ENCODE data around the gene DENND1B. TPM values are rescaled to one million over a fixed set of nuclear protein-coding genes. Genes with fewer than 3 reads are reported as not detected.

The DENND1B gene
- total and polyA plus RNA-seq, 12 donors, result 1.7 to 14.3 (median 6.5) TPM

DNA sequence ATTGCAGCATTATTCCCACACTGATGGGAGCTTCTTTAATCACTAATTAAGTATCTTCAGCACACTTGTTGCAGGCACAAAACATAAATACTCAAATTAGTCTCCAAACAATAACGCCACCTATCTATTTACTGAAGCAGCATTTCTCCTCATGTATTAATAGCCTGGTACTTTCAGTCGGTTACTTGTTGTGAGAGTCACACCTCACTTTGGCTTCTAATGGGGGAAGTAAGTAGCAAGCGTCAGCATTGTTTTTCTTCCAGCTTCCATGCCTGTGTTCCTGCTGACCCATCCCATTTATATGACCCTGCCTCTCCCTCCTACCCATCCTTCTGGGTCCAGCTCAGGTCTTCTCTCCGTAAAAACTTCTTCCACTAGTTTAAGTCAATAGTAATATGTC is 31.9 kb upstream of the DENND1B start:
- DNase-seq, result no peak
- WGBS, 4 donors, result 47 to 59% (median 51%) methylated on average over 4 of the region's 4 CpGs
- intact Hi-C loops (cut with DNase I), result no loop called here
- Histone ChIP-seq H3K27ac (no peak overlapping the region), H3K36me3 (replicated peaks in 1 of 2) (no peaks in the 10 kb centered on the region), H3K4me3 (no peak overlapping the region), H3K4me1 (replicated peaks in 1 of 2) (no peaks in the 10 kb centered on the region), H3K27me3 (no peaks in the 10 kb centered on the region), H3K9me3 (replicated peaks in 1 of 3) (no peaks in the 10 kb centered on the region)
- TF ChIP-seq, protein P1, sequence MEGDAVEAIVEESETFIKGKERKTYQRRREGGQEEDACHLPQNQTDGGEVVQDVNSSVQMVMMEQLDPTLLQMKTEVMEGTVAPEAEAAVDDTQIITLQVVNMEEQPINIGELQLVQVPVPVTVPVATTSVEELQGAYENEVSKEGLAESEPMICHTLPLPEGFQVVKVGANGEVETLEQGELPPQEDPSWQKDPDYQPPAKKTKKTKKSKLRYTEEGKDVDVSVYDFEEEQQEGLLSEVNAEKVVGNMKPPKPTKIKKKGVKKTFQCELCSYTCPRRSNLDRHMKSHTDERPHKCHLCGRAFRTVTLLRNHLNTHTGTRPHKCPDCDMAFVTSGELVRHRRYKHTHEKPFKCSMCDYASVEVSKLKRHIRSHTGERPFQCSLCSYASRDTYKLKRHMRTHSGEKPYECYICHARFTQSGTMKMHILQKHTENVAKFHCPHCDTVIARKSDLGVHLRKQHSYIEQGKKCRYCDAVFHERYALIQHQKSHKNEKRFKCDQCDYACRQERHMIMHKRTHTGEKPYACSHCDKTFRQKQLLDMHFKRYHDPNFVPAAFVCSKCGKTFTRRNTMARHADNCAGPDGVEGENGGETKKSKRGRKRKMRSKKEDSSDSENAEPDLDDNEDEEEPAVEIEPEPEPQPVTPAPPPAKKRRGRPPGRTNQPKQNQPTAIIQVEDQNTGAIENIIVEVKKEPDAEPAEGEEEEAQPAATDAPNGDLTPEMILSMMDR (IDR thresholded peaks at IDR 0.05), result no peak
- no peak for TF ChIP-seq POLR2A (IDR thresholded peaks at IDR 0.05)

DNA sequence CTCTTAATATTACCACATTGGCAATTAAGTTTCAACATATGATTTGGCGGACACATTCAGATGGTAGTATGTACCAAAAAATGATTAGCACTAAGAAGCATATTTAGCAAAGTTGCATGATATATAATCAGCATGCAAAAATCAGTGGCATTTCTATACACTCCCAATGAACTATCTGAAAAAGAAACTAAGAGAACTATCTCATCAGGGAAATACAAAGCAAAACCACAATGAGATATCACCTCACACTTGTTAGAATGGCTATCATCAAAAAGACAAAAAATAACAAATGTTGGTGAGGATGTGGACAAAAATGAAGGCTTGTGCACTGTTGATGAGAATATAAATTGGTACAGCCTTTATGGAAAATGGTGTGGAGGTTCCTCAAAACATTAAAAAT is 31.4 kb upstream of the DENND1B start:
- no peaks in the 10 kb centered on the region for H3K36me3 ChIP-seq (replicated peaks in 1 of 2)
- H3K9me3 ChIP-seq (replicated peaks in 1 of 3), result no peaks in the 10 kb centered on the region
- 95 to 100% (median 100%) methylated on average over 1 of the region's 1 CpG for WGBS, 4 donors
- H3K27ac ChIP-seq, result no peak overlapping the region
- intact Hi-C loops (cut with DNase I), result no loop called here
- TF ChIP-seq POLR2A (IDR thresholded peaks at IDR 0.05), result no peak
- TF ChIP-seq, protein P1 (IDR thresholded peaks at IDR 0.05), result no peak
- H3K4me3 ChIP-seq, result no peak overlapping the region
- H3K27me3 ChIP-seq, result no peaks in the 10 kb centered on the region
- no peak for DNase-seq
- no peaks in the 10 kb centered on the region for H3K4me1 ChIP-seq (replicated peaks in 1 of 2)

- no peaks in the 10 kb centered on the region for H3K9me3 ChIP-seq (replicated peaks in 1 of 3)
- no peak for DNase-seq
- H3K36me3 ChIP-seq (replicated peaks in 1 of 2), result no peaks in the 10 kb centered on the region
- intact Hi-C loops (cut with DNase I), result no loop called here
- whole genome bisulfite sequencing, 4 donors, result 81 to 93% (median 87%) methylated on average over 2 to 4 of the region's 4 CpGs
- no peak overlapping the region for H3K27ac ChIP-seq
- no peaks in the 10 kb centered on the region for H3K4me1 ChIP-seq (replicated peaks in 1 of 2)
- H3K4me3 ChIP-seq, result no peak overlapping the region
- TF ChIP-seq, protein P1 (IDR thresholded peaks at IDR 0.05), result no peak
- no peak for TF ChIP-seq POLR2A (IDR thresholded peaks at IDR 0.05)
- no peaks in the 10 kb centered on the region for H3K27me3 ChIP-seq
Observed at GRCh38 chr1:197801684-197802083, 26.4 kb upstream of the DENND1B start.

DNA sequence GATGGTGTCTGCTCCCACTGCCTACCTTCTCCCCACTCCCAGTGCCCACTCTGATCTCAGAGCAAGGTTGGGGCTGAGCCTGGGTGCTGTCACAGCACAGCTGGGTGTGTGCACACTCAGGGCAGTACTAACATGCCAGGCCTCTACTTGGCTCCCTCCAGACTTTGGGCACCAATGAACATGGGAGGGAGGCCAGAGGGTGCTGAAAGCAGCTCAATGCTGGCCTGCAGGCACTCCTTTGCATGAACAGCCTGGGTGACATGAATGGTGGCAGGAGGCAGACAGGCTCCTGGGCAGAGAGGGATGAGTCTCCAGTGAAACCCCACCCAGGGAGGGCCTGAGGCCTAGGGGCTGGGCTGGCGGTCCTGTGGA is 25.8 kb upstream of the DENND1B start:
- H3K27ac ChIP-seq, result no peak overlapping the region
- H3K27me3 ChIP-seq, result no peaks in the 10 kb centered on the region
- H3K4me1 ChIP-seq (replicated peaks in 1 of 2), result no peaks in the 10 kb centered on the region
- intact Hi-C loops (cut with DNase I), result no loop called here
- peaks cover 0 to under 1% (median 0%) of the 10 kb centered on the region in 3 donors for H3K9me3 ChIP-seq (replicated peaks in 1 of 3)
- no peaks in the 10 kb centered on the region for H3K36me3 ChIP-seq (replicated peaks in 1 of 2)
- TF ChIP-seq, protein P1 (IDR thresholded peaks at IDR 0.05), result no peak
- no peak for TF ChIP-seq POLR2A (IDR thresholded peaks at IDR 0.05)
- DNase-seq, result no peak
- no peak overlapping the region for H3K4me3 ChIP-seq
- 58 to 92% (median 60%) methylated on average over 1 of the region's 1 CpG; no CpG with 5 or more reads in 1 of the 4 donors for WGBS, 4 donors
